ENCODE results near the gene APEX2. TPM values are rescaled to one million over a fixed set of nuclear protein-coding genes. Genes with fewer than 3 reads are reported as not detected.
A peak's percentile ranks its signal among the peaks of the same experiment; 100 is the strongest.

The APEX2 gene
- total RNA-seq, 2 donors from 2014 or later: 4.3 to 5.2 TPM

GRCh38 chrX:55008571-55009358, 8.6 kb downstream of the APEX2 start:
- no peaks in the 10 kb centered on the region for H3K9me3 ChIP-seq
- peak overlapping the region in 2 of 4 donors; percentile 59 to 73 for H3K27ac ChIP-seq
- ATAC-seq (peak; percentile 48), DNase-seq (no peak)
- no peaks in the 10 kb centered on the region for H3K27me3 ChIP-seq
- 43 to 70% methylated on average over 3 to 9 of the region's 9 CpGs for WGBS, 2 donors
- intact Hi-C loops (cut with DNase I): no loop called here
- no peak for TF ChIP-seq CTCF (IDR thresholded peaks at IDR 0.05)
- no peak for TF ChIP-seq POLR2A (IDR thresholded peaks at IDR 0.05)
- H3K4me1 ChIP-seq: peaks cover 10% of the 10 kb centered on the region
- H3K4me3 ChIP-seq: no peak overlapping the region
- H3K36me3 ChIP-seq (replicated peaks in 1 of 2; ENCODE audit: insufficient read depth in 1 of 2, low read depth in 2 of 2): no peaks in the 10 kb centered on the region

GRCh38 chrX:55011294-55011693, 11.1 kb downstream of the APEX2 start:
- Histone ChIP-seq H3K36me3 (replicated peaks in 1 of 2; ENCODE audit: insufficient read depth in 1 of 2, low read depth in 2 of 2) (no peaks in the 10 kb centered on the region), H3K4me1 (peaks cover 10% of the 10 kb centered on the region), H3K9me3 (no peaks in the 10 kb centered on the region), H3K27ac (no peak overlapping the region), H3K4me3 (no peak overlapping the region), H3K27me3 (no peaks in the 10 kb centered on the region)
- intact Hi-C loops (cut with DNase I): no loop called here
- 32 to 35% methylated on average over 2 of the region's 2 CpGs for WGBS, 2 donors
- peak in 4 of 7 experiments; percentile 12 to 28 (median 24) for TF ChIP-seq CTCF (IDR thresholded peaks at IDR 0.05)
- TF ChIP-seq POLR2A (IDR thresholded peaks at IDR 0.05): no peak
- no peak for DNase-seq
- no peak for ATAC-seq

DNA sequence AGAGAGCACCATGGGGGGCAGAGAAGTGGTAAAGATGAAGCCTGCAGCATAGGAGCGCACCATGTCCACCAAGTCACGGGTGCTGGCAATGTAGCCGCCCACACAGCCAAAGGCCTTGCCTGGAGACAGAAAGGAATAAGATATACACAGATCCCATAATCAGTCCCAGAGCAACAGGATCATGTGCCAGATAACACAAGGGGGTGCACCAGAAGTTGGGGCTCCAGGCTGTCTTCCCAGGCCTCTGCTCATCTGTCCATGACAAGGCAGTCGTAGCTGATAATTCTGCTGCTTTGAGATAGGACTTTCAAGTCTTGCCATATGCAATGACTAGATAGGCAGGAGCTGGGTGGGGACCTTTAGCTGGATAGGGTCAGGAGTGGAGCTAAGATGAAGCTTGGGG, 14.7 kb downstream of the APEX2 start:
- intact Hi-C loops (cut with DNase I): no loop called here
- Histone ChIP-seq H3K36me3 (replicated peaks in 1 of 2; ENCODE audit: insufficient read depth in 1 of 2, low read depth in 2 of 2) (no peaks in the 10 kb centered on the region), H3K27me3 (no peaks in the 10 kb centered on the region), H3K27ac (no peak overlapping the region), H3K4me3 (no peak overlapping the region), H3K9me3 (no peaks in the 10 kb centered on the region), H3K4me1 (no peaks in the 10 kb centered on the region)
- no peak for TF ChIP-seq POLR2A (IDR thresholded peaks at IDR 0.05)
- no peak for TF ChIP-seq CTCF (IDR thresholded peaks at IDR 0.05)
- DNase-seq (no peak), ATAC-seq (no peak)
- 93 to 100% methylated on average over 2 to 4 of the region's 4 CpGs for WGBS, 2 donors

DNA sequence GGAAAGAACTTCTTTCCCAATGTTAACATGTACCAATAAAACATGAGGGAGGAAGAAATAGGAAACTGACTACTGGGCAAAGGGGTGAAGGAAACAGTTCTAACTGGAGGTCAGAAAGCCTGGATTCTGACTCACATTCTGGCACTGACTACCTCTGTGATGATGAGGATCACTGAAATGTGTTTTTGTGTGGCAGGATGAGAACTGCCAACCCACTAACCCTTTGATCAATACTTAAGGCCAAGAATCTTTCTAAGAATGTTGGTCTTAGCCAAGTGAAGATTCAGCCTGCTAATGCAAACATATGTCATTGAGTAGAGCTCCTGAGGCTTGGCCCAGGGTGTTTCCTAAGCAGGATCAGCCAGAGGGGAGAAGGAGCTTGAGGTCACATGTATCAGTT, 26.0 kb downstream of the APEX2 start:
- intact Hi-C loops (cut with DNase I): no loop called here
- no peak overlapping the region for H3K27ac ChIP-seq
- TF ChIP-seq POLR2A (IDR thresholded peaks at IDR 0.05) (no peak), CTCF (IDR thresholded peaks at IDR 0.05) (no peak)
- no peak overlapping the region for H3K4me3 ChIP-seq
- ATAC-seq (no peak), DNase-seq (no peak)
- H3K27me3 ChIP-seq: no peaks in the 10 kb centered on the region
- no peaks in the 10 kb centered on the region for H3K4me1 ChIP-seq
- no peaks in the 10 kb centered on the region for H3K36me3 ChIP-seq (replicated peaks in 1 of 2; ENCODE audit: insufficient read depth in 1 of 2, low read depth in 2 of 2)
- H3K9me3 ChIP-seq: no peaks in the 10 kb centered on the region

- no peak overlapping the region for H3K4me3 ChIP-seq
- no peak overlapping the region for H3K27ac ChIP-seq
- no peak for DNase-seq
- TF ChIP-seq POLR2A (IDR thresholded peaks at IDR 0.05): no peak
- TF ChIP-seq CTCF (IDR thresholded peaks at IDR 0.05): no peak
- no peaks in the 10 kb centered on the region for H3K9me3 ChIP-seq
- intact Hi-C loops (cut with DNase I): no loop called here
- no peaks in the 10 kb centered on the region for H3K27me3 ChIP-seq
- H3K4me1 ChIP-seq: no peaks in the 10 kb centered on the region
- 55 to 66% methylated on average over 2 of the region's 2 CpGs for WGBS, 2 donors
- no peak for ATAC-seq
- no peaks in the 10 kb centered on the region for H3K36me3 ChIP-seq (replicated peaks in 1 of 2; ENCODE audit: insufficient read depth in 1 of 2, low read depth in 2 of 2)
Measured at GRCh38 chrX:55026840-55027239, 26.7 kb downstream of the APEX2 start.
